Umbilical cord (tissue), 2 donors: Measurements from ENCODE around the gene IFIH1. TPM values are rescaled to one million over a fixed set of nuclear protein-coding genes. Genes with fewer than 3 reads are reported as not detected.
A peak's percentile ranks its signal among the peaks of the same experiment; 100 is the strongest.

Experiments
- DNase-seq: peaks from one replicate; pipeline ENCODE4 v3.0.0-alpha.2; 2015; ENCODE audit warnings: low spot score
- total RNA-seq: library from RNA; depleted of rRNA; stranded (reverse); fragments of >200 nt; gene quantifications from one replicate; pipeline ENCODE4 v1.2.3, GENCODE V29; 2014; ENCODE audit warnings: low replicate concordance; ENCODE audit not compliant: insufficient read depth

IFIH1 gene
- total RNA-seq, 1 donor from 2014 or later = 17.1 TPM

DNA sequence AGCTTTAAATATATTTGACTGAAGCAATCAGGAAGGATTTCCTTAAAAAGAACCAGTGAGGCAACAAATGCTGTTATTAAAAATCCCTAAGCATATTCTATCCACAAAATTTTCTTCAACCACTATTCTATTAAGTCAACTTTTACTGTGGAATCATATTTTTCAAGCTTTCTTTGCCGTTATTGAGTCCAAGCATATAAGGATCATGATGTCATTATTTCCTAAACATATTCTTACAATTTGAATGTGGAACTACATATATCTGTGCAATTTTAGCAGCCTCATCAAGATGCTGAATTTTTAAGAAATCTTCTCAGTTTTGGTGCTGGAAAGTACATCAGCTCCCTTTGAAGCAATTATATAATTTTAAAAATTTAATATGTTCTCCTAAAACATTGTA lies 5.6 kb downstream of the IFIH1 start:
- no peak for DNase-seq

- DNase-seq = no peak
Observed at GRCh38 chr2:162308747-162309503, 9.6 kb downstream of the IFIH1 start.

DNA sequence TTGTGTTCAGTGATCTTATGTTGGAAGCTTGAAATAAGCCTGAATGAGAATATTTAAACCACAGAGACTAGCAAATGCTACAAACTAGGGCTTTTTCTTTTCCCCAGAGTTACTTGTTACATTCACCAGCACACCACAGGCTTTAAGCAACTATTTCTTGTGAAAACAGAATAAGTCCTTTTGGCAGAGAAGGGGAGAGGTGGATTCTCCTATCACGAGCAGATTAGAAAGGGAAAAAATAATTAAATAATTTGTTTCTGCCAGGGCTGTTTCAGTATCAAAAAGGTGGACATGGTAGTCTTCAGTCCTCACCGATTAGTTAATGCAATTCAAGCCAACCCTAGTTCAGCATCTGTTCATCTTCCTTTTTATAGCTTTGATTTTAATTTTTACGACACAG lies 12.6 kb downstream of the IFIH1 start:
- DNase-seq = peak; percentile 96

DNA sequence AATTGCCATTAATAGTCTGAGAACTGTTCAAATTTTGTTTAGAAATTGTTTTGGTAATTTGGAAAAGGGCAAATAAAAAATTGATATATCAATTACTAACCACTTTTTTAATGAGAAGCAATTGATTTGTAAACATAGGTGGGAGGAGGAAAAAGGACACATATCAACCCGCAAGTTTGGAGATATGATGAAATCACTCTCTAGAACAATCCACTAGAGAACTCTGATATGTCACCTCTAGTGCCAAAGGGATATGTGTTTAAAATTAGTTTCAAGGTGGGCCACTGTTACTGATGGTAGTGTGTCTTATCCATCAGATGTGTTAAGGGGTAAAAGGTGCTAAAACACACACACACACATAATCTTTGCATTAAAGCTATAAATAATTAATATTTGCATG lies 16.6 kb downstream of the IFIH1 start:
- DNase-seq = no peak

DNA sequence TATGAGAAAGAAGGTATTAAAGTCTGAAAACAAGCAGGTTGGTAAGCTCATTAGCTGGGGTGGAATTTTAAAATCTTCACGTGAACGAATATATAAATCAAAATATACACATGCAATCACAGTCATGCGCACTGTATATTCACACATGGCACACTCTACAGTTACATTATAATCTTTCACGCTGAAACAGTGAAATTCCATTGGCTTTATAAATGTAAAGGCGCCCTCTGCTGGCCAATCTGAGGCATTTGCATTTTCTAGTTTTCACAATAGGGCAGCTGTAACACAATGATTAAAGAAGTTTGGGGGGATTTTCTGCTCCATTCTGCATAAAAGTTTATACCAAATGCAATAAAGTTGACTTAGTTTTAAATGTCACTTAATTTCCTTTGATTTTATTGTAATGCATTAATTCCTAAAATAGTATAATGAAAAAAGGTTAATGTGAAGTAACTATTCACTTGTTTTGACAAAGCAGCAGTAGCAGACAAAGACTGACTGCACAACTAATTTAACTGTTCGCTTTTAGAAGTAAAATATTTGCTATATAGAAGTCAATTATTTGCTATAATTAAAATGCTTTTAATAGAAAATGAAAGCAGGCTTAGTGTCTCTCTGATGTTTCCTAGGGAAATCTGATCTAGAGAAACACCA lies 17.2 kb downstream of the IFIH1 start:
- peak; percentile 69 for DNase-seq

DNA sequence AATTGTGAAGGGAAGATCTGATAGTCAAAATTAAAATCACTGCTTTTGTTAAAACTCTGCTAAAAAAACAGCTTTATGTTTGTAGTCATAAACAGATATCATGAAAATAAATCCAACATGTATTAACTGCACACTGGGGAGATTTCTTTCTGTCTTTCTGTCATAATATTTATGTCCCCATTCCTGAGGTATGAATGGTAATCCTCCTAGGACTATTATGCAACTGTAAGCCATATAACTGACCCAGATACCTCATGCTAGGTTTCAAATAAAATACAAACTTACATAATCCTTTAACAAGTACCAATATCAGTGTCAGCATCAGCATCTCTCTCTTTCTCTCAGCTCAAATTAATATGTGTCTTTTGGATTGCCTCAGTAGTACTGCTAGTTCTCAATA lies 18.2 kb downstream of the IFIH1 start:
- peak; percentile 67 for DNase-seq

GRCh38 chr2:162298669-162299335 lies 19.7 kb downstream of the IFIH1 start:
- DNase-seq = no peak

GRCh38 chr2:162297925-162298552 lies 20.4 kb downstream of the IFIH1 start:
- DNase-seq = peak; percentile 88

GRCh38 chr2:162295009-162295408 lies 23.5 kb downstream of the IFIH1 start:
- DNase-seq = peak; percentile 60

GRCh38 chr2:162293122-162293786 lies 25.2 kb downstream of the IFIH1 start:
- DNase-seq = no peak

DNA sequence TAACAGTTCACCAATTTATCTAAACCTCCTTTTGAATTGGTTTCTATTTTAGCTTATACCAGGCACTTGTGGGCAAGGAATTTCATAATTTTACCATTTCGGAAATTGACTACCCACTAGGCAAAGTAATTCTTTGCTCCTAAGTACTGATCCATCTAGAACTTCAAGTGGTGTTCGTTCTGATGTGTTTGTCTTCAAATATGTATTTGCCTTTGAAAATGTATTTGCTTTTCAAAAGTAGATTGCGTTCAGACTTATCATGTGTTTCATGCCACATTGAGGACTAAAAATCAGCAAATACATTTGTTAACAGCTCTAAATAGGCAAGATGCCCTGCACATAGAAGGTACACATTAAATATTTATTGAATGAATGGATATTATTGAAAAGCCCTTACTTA lies 26.7 kb downstream of the IFIH1 start:
- DNase-seq = no peak

GRCh38 chr2:162282765-162283425 lies 35.6 kb downstream of the IFIH1 start:
- DNase-seq = no peak

GRCh38 chr2:162280654-162281053 lies 37.8 kb downstream of the IFIH1 start:
- no peak for DNase-seq

DNA sequence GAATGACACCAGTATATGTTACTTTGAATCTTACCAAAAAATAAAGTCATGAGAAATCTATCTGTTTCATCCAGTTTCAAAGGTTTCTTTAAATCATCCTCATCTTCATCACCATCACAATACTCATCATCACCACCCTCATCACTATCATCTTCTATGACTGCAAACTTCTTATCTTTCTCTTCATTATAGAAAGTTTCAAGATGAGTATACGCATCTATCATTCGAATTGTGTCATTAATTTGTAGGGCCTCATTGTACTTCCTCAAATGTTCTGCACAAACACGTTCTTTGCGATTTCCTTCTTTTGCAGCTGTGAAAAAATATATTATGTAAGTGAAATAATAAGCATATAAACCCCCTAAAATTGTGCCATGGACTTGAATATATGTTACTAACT lies 41.1 kb downstream of the IFIH1 start:
- no peak for DNase-seq

DNA sequence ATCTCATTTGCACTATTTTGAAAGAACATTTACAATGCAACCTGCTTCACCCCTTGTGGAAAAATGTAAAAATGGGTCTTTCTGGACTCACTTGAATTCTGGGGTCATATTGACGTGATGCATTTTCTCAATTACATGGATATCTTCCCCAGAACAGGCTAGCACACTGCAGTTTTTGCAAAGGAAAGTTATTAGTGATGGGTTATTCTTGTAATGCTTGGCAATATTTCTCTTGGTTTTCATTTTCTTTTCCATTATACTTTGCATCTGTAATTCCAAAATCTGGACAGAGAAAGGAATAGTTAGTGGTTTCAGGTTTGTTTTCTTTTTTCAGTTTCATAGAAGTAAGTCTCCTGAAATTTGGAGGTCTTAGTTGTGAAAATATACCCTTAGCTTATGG lies 50.5 kb downstream of the IFIH1 start:
- no peak for DNase-seq

DNA sequence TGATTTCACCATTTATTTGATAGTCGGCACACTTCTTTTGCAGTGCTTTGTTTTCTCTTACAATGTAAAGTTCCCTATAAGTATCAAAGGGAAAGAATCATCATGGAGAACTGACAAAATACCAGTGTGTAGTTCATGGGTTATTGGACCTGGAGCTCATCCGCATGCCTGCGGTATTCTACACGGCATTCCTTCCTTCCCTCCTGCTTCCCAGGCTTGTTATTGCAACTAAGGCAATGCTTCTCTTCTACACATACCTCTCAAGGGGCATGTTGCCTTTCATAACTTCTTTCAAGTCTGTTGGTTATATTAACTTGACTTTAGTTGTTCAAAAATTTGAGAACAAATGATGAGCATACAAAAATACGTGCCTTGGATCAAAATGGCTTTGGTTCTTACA lies 51.0 kb downstream of the IFIH1 start:
- no peak for DNase-seq

- no peak for DNase-seq
Observed at GRCh38 chr2:162266460-162266760, 52.1 kb downstream of the IFIH1 start.

DNA sequence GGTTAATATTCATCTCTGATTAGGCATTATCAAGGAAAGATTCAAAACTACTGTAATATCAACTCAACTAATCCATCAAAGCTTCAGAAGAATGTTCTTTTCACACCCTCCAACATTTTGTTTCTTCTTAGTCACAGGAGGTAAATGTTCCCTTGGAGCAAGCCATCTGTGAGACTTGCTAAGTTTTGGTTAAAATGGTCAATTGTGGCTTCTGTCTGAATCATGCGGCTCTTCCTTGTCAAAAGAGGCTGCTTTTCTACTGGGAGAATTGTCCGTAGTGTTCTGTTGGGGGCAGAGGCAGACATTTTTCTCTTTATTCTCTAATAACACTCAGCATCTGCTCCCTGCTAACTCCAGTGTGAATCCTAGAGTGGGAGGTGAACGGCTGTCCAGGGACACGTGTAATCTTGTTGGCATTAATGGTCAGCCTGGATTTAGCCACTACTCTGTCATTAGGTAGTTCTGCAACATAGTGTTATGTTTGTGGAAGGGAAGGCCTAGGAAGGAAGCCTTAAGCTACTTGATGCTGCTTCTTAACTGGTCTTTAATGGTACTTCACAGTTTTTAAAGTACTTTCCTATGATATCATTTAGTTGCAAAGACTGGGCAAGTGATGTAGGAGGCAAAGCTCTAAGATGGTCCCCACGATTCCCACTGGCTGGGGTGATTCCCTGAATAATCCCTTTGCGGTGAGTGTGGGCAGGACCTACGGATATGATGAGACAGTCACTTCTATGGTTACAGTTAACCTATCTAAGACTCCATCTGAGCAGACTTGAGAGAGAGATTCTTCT lies 52.6 kb downstream of the IFIH1 start:
- DNase-seq = no peak

GRCh38 chr2:162261032-162261945 lies 57.2 kb downstream of the IFIH1 start:
- DNase-seq = peak; percentile 24

DNA sequence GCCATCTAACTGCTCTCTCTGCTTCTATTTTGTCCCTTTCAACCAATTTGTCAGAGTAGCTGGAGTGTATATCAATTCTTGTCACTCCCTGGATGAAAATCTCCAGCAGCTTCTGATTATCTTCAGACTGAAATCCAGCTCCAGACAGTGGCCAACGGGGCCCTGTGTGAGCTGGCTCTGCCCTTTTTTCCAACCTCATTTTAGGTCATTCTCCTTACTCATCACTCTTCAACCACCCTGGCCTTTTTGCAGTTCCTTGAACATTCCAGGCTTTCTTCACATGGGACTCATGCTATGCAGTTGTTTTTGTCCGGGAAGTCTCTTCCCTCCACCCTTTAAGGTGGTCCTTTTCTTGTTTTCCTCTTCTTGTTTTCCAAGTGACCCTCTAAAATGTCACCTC lies 59.8 kb downstream of the IFIH1 start:
- peak; percentile 22 for DNase-seq
